ENCODE measurements around the gene GALM.

GRCh38 chr2:38650012-38650411 lies 15.9 kb upstream of the GALM start:
- TF ChIP-seq BRF2 (CRISPR knock-in tag; IDR thresholded peaks at IDR 0.05) (no peak), ZNF580 (CRISPR knock-in tag; IDR thresholded peaks at IDR 0.05; ENCODE audit: borderline replicate concordance, low read depth) (no peak), MAX (IDR thresholded peaks at IDR 0.05) (no peak)

All from HepG2 (cell line).